Fibroblast of skin of right biceps (primary cell): Measurements from ENCODE around the gene HORMAD1.
"Not testable (repeated sequence)": the region's sequence is repeated elsewhere in the genome, so short reads cannot be mapped to it uniquely, and the experiment has no call there.

Source experiments
- DNase-seq: peaks from one replicate; pipeline ENCODE4 v3.0.0-alpha.2; 2013

The HORMAD1 gene, protein sequence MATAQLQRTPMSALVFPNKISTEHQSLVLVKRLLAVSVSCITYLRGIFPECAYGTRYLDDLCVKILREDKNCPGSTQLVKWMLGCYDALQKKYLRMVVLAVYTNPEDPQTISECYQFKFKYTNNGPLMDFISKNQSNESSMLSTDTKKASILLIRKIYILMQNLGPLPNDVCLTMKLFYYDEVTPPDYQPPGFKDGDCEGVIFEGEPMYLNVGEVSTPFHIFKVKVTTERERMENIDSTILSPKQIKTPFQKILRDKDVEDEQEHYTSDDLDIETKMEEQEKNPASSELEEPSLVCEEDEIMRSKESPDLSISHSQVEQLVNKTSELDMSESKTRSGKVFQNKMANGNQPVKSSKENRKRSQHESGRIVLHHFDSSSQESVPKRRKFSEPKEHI

GRCh38 chr1:150720703-150721102, at the start of gene HORMAD1:
Gene HORMAD1, minus strand, starts transcription at chr1:150720895. Its CDS starts 1,390 bp downstream, at chr1:150719505.
- DNase-seq: no peak

GRCh38 chr1:150767704-150768103, 47.0 kb upstream of the HORMAD1 start:
- not testable (repeated sequence) for DNase-seq

GRCh38 chr1:150765977-150766301, 45.2 kb upstream of the HORMAD1 start:
- not testable (repeated sequence) for DNase-seq

DNA sequence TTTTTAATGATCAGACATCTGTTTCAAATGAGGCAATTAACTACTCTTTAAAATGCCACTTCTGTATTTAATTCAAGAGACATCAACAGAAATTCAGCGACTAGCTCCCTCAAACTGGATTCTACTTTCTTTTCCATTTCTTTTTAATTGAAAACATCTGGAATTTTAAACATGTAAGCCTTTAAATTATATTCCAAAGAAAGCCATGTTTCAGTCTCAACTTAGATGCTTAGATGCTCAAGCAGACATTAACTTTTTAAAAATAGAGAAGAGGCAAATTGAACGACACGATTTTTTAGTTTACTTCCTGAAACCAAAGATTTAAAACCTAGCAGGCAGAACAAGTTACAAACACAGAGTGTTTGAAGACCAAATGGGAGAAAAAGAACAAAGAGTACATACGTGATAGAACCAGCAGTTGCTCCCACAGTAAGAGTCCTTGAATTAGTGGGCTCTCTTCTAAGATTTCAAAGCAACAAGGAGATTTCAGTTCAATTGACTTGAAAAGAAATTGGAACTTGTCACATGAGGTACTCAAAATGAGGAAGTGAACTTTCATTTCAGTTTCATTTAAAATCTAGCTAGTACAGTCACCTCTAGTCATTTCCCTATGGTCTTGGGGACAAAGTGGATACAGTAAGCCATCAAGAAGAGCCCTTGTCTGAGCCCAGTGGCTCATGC, 44.7 kb upstream of the HORMAD1 start, which contains the start of gene CTSS:
TSS of gene CTSS (minus strand) at position 483 of the 681 bp plus-strand sequence. CDS start 1,015 bp downstream, outside the sequence.
- peak; percentile 16 for DNase-seq

DNA sequence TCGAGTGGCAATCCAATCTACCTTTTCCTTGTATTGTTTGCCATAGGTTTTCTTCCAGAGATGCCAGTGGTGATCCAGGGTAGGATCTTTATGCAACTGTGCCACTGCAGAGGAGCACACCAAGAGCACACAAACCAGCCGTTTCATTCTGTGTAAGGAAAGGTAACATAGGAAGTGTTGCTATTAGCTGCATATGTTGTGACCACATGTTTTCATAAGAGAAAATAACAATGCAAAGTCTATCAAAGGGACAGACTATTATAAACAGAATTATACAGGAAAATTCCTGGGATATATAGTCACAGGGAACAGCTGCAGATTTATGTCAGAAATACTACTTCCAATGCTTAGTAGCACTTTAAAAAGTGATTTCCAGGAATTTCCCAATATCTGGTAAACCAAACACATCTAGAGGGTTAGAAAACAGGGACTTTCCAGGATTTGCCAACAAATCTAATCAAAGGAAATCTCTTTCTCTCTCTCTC, 44.0 kb upstream of the HORMAD1 start:
- DNase-seq: peak; percentile 65

DNA sequence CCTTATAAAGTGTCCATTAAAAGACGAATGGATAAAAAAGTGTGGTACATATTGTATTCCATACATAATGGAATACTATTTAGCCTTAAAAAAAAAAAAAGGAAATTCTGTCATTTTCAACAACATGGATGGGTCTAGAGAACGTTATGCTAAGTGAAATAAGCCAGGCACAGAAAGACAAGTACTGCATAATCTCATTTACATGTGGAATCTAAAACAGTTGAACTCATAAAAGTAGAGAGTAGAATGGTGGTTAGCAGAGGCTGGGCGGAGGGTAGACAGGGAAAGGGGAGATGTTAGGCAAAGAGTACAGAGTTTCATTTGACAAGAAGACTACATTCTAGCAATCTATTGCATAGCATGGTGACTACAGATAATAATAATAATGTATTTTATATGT, 42.3 kb upstream of the HORMAD1 start:
- no peak for DNase-seq

GRCh38 chr1:150762552-150762951, 41.9 kb upstream of the HORMAD1 start:
- no peak for DNase-seq

DNA sequence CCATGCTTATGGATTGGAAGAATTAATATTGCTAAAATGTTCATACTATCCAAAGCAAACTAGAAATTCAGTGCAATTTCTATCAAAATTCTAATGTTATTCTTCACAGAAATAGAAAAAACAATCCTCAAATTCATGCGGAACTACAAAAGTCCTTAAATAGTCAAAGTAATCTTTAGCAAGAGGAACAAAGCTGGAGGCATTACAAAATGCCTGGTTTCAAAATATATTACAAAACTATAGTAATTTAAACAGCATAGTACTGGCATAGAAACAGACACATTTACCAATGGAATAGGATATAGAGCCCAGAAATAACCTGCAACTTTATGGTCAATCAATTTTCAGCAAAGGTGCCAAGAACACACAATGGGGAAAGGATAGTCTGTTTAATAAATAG, 41.1 kb upstream of the HORMAD1 start:
- no peak for DNase-seq

- DNase-seq: no peak
These were observed 39.3 kb upstream of the HORMAD1 start for GRCh38 chr1:150760013-150760412.

DNA sequence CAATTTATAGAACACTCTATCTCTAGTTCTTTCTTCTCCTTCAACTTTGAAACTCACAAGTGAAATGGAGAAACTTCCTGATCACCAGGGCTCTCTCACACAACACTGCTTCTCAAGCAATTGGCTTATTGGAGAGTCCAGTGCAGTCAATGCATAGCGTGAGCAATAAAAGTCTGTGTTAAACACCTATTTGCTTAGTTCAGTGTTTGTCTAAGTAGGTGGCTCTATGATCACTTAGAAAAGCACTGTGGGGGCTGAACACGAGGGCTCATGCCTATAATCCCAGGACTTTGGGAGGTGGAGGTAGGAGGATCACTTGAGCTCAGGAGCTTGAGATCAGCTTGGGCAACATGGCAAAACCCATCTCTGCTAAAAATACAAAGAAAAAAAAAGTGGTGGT, 32.7 kb upstream of the HORMAD1 start:
- DNase-seq: no peak

- no peak for DNase-seq
These were observed 30.7 kb upstream of the HORMAD1 start for GRCh38 chr1:150751443-150751842.

DNA sequence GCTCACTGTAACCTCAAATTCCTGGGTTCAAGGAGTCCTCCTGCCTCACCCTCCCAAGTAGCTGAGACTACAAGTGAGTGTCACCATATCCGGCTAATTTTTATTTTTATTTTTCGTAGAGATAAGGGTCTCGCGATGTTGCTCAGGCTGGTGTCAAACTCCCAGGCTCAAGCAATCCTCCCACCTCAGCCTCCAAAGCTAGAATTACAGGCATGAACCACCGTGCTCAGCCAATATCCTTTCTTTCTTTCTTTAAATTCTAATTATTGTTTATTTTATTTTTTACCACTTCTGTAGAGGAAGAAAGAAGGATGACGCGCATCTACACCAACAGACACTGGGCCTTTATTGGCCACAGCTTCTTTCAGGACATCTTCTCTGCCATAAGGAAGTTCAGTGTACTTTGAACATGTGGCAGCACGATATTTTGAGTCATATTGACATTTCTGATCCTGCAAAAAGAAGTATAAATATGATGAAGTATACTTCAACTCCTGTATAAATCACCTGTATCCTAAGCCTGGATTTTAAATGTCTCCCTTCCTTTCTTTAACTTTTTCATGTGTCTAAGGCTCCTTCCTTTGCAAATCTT, 29.1 kb upstream of the HORMAD1 start:
- no peak for DNase-seq

DNA sequence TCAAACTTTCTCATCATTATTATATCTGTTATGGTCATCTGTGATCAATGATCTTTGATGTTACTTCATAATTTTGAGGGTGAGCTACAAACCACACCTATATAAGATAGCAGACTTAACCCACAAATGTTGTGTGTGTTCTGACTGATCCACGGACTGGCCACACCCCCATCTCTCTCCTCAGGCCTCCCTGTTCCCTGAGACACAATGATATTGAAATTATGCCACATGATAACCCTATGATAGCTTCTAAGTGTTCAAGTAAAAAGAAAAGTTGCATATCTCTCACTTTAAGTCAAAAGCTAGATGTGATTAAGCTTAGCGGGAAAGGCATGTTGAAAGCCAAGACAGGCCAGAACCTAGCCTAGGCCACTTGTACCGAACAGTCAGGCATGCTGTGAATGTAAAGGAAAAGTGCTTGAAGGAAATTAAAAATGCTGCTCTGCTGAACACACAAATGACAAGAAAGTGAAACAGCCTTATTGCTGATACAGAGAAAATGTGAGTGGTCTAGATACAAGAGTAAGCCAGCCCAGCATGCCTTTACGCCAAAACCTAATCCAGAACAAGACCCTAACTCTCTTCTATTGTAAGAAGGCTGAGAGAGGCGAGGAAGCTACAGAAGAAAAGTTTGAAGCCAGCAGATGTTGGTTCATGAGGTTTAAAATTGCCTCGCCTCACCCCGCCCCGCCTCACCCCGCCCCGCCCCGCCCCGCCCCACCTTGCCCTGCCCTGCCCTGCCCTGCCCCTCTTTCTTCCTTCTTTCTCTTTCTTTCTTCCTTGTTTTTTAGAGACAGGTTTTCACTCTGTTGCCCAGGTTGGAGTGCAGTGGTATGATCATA, 28.4 kb upstream of the HORMAD1 start:
- no peak for DNase-seq

GRCh38 chr1:150730130-150730721, 9.5 kb upstream of the HORMAD1 start:
- DNase-seq: no peak

GRCh38 chr1:150724336-150724735, 3.6 kb upstream of the HORMAD1 start:
- no peak for DNase-seq

- no peak for DNase-seq
These were observed 597 bp downstream of the HORMAD1 start for GRCh38 chr1:150720098-150720497.

- no peak for DNase-seq
These were observed 2.3 kb downstream of the HORMAD1 start for GRCh38 chr1:150718225-150718891.

DNA sequence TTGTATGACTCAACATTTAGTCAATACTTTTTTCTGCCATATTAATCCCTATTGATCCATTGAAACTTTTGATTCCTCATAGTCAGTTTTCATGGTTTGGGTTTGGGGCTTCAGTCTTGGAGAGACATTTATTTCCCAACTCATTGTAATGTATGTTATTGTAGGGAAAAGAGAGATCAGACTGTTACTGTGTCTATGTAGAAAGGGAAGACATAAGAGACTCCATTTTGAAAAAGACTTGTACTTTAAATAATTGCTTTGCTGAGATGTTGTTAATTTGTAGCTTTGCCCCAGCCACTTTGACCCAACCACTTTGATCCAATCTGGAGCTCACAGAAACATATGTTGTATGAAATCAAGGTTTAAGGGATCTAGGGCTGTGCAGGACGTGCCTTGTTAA, 11.7 kb downstream of the HORMAD1 start:
- DNase-seq: not testable (repeated sequence)

GRCh38 chr1:150708595-150708994, 12.1 kb downstream of the HORMAD1 start:
- DNase-seq: no peak

- no peak for DNase-seq
These were observed 14.6 kb downstream of the HORMAD1 start for GRCh38 chr1:150706091-150706490.

- no peak for DNase-seq
These were observed 17.3 kb downstream of the HORMAD1 start for GRCh38 chr1:150703427-150703826.
